ENCODE measurements around the gene HCAR3.
"Not testable (repeated sequence)": the region's sequence is repeated elsewhere in the genome, so short reads cannot be mapped to it uniquely, and the experiment has no call there.

HCAR3 gene

DNA sequence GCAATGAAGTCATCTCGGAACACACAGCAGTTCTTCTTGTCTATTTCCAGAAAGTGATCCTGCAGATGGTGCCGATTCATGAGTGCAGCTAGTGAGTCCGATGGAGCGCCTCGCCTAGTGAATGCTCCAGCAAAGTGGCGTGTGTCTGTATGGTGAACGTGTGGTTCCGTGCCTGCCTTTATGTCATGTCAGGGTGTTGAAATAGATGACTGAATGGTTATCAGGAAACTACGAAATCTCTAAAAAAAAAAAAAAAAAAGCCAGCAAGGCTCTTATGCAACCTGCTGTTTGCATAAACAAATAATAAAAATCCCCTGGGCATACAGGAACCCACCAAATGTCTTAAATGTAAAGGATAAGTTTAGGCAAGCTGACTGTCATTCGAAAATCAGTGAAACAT lies at the start of gene HCAR3:
Gene HCAR3, minus strand, starts transcription at position 154 of the 400 bp plus-strand sequence. Its CDS starts 74 bp downstream, at position 80.
- not testable (repeated sequence) for H3K4me3 ChIP-seq (ENCODE audit: low read depth, low read length)

DNA sequence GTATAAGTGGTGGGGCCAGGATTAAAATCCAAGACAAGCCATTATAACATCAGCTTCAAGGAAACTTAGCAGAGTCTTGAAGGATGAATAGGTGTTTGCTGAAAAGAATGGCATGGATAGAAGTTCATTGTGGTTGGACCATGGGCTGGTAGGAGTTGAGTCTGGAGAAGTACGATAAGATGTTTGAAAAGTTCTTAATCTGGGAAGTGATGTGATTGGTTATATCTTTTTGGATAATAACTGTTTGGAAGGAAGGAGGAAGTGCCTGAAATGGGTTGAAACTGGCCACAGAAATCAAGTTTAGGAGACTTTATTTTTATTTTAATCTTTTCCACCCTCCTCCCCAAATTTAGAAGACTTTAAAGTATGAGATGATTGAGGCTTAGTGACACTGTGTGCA lies 41.0 kb upstream of the HCAR3 start:
- TF ChIP-seq, protein P1, sequence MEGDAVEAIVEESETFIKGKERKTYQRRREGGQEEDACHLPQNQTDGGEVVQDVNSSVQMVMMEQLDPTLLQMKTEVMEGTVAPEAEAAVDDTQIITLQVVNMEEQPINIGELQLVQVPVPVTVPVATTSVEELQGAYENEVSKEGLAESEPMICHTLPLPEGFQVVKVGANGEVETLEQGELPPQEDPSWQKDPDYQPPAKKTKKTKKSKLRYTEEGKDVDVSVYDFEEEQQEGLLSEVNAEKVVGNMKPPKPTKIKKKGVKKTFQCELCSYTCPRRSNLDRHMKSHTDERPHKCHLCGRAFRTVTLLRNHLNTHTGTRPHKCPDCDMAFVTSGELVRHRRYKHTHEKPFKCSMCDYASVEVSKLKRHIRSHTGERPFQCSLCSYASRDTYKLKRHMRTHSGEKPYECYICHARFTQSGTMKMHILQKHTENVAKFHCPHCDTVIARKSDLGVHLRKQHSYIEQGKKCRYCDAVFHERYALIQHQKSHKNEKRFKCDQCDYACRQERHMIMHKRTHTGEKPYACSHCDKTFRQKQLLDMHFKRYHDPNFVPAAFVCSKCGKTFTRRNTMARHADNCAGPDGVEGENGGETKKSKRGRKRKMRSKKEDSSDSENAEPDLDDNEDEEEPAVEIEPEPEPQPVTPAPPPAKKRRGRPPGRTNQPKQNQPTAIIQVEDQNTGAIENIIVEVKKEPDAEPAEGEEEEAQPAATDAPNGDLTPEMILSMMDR (IDR thresholded peaks at IDR 0.05; ENCODE audit: low read depth, low read length), result no peak
- no peak overlapping the region for H3K4me3 ChIP-seq (ENCODE audit: low read depth, low read length)

DNA sequence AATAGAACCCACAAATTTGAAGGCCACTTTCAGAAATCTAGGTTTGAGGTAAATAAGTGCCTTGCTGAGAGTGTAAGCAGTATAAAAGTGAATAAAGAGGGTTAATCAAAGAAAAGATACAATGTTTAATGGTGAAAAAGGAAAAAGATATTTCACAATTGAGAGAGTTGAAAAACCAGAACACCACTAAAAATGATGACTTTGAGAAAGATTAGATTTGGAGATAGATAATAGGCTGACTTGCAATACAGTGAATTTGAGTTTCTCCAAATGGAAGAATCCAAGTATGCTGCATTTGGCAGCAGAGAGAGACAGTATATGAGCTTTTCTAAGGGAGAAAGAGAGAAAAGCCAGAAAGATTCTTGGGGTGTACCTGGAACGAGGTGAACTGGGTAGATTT lies 38.2 kb upstream of the HCAR3 start:
- TF ChIP-seq, protein P1 (IDR thresholded peaks at IDR 0.05; ENCODE audit: low read depth, low read length), result no peak
- H3K4me3 ChIP-seq (ENCODE audit: low read depth, low read length), result no peak overlapping the region

DNA sequence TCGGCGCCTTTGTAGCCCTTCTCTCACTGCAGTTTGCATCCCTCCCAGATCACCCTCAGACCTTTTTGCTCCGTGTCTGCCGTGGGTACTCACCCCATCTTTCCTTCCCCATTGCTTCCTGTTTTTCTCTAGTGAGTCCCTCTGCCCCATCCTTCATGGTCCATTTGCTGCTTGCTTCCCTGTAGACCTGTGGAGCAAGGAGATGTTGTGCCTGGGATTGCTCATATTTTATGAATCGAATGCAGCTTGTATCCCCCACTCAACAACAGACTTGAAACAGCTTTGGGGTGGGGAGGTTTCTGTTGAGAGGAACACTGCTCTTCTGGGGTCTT lies 36.7 kb upstream of the HCAR3 start:
- H3K4me3 ChIP-seq (ENCODE audit: low read depth, low read length), result peak overlapping the region; percentile 83
- TF ChIP-seq, protein P1 (IDR thresholded peaks at IDR 0.05; ENCODE audit: low read depth, low read length), result no peak

DNA sequence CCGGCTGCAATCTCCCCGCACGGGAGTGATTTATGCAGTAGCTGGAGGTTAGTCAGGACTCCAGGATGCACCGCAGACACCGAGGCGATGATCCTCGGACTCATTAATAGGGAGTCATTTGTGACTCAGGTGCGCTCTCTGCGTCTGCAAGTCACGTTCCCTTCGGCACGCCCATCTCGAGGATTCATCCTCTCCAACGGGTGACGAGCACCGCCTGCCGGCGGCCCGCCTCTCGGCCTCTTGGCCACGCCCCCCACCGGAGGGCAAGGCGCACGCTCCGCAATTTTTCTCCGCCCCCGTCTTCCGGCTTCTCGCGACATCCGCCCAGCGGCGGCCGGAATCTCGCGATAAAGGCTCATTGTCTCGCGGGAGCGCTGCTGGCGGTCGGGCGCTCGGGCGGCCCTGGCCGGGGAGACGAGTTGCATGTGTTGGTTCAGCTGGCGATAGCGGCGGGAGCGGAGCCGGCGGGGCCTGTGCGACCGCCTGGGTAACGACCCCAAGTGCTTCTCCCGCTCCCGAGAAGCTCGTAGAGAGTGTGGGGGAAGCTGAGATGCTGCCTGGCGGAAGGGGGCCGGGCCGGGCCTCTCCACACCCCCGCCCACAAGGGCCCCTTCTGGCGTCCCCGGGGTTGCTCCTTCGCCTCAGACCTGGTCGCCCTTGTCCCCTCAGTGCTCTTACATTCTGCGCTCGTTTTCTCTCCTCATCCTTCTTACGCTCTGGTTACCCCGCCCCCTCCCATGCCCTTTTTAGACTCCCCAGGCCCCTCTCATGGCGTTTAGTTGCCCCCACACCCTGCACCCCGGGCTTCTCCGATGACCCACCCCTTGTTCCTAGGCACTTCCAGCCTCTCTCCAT lies 36.1 kb upstream of the HCAR3 start, which contains the start of gene DENR:
Gene DENR, plus strand, starts transcription at position 361 of the 855 bp plus-strand sequence. CDS start 878 bp downstream, outside the sequence.
- TF ChIP-seq, protein P1 (IDR thresholded peaks at IDR 0.05; ENCODE audit: low read depth, low read length), result peak; percentile 93
- peak within 1 kb of the TSS; percentile 83 for H3K4me3 ChIP-seq (ENCODE audit: low read depth, low read length)

DNA sequence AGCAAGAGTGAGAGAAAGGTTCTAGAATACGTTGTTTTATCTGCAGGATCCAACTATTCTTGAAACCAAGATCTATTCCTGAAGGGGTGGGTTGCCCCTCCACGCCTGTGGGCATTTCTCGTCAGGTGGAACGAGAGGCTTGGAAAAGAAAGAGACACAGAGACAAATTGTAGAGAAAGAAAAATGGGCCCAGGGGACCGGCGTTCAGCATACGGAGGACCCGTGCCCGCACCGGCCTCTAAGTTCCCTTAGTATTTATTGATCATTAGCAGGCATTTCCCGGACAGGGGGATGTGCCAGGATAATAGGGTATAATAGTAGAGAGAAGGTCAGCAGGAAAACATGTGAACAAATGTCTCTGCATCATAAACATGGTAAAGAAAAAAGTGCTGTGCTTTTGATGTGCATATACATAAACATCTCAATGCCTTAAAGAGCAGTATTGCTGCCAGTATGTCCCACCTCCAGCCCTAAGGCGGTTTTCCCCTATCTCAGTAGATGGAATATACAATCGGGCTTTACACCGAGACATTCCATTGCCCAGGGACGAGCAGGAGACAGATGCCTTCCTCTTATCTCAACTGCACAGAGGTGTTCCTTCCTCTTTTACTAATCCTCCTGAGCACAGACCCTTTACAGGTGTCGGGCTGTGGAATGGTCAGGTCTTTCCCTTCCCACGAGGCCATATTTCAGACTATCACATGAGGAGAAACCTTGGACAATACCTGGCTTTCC lies 34.3 kb upstream of the HCAR3 start:
- not testable (repeated sequence) for H3K4me3 ChIP-seq (ENCODE audit: low read depth, low read length)

DNA sequence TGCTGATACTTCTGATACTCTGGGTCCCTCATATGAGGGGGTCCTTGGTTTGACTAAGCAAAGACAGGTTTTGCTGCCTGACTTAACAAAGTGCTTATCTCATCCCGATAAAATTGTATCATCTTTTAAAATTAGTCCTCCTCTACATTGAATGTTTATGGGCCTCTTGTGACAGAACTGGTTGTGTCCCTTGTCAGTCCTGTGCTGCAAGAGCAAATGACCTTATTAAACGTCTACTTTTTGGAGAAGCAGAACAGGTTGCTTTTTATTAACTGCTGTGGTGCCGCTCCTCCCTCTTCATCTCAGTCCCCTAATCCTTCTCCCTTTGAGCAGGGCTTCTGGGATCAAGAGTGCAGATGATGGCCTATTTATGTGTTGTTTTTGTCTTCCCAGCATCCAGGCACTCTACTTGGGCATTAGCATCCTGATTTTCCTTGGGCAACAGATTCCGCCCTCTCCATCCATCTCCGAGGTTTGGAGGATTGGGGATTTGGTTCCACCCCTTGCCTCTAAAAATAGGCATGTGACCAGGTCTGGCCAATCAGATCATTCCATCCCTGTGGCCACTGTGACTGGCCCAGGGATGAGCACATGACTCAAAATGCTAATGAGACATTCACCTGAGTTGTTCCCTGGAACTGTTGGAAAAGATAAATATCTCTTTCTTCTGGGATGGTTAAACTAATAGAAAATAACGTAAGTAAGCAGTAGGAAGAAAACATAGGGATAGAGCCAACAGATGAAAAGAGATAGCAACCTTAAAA lies 33.1 kb upstream of the HCAR3 start:
- TF ChIP-seq, protein P1 (IDR thresholded peaks at IDR 0.05; ENCODE audit: low read depth, low read length), result no peak
- H3K4me3 ChIP-seq (ENCODE audit: low read depth, low read length), result no peak overlapping the region
